ENCODE results near the gene KCNJ1.

The KCNJ1 gene

DNA sequence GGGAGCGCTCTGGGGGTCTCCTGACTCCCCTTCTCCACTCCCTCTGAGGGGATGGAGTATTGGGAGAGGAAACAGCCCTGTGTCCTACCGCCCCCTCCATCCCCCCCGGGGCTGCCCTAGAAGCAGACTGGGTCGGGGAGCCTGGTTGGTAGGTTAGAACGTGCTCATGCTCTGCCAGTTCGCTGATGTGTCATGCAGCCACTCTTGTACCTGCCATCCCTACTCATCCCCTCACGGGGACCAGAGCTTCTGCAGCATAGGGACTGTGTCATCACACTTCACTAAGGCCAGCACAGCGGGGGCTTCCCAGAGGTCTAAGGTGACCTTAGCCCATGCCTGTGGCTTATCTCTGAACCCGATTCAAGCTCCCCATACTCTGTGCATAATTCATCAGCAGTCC lies 4.7 kb downstream of the KCNJ1 start:
- DNase-seq (ENCODE audit: low read depth), result no peak
- no peak overlapping the region for H3K4me3 ChIP-seq (ENCODE audit: low read depth, low read length)
- TF ChIP-seq, protein P1, sequence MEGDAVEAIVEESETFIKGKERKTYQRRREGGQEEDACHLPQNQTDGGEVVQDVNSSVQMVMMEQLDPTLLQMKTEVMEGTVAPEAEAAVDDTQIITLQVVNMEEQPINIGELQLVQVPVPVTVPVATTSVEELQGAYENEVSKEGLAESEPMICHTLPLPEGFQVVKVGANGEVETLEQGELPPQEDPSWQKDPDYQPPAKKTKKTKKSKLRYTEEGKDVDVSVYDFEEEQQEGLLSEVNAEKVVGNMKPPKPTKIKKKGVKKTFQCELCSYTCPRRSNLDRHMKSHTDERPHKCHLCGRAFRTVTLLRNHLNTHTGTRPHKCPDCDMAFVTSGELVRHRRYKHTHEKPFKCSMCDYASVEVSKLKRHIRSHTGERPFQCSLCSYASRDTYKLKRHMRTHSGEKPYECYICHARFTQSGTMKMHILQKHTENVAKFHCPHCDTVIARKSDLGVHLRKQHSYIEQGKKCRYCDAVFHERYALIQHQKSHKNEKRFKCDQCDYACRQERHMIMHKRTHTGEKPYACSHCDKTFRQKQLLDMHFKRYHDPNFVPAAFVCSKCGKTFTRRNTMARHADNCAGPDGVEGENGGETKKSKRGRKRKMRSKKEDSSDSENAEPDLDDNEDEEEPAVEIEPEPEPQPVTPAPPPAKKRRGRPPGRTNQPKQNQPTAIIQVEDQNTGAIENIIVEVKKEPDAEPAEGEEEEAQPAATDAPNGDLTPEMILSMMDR (IDR thresholded peaks at IDR 0.05; ENCODE audit: low read depth, low read length, missing control alignments), result no peak

- DNase-seq (ENCODE audit: low read depth), result no peak
- TF ChIP-seq, protein P1 (IDR thresholded peaks at IDR 0.05; ENCODE audit: low read depth, low read length, missing control alignments), result no peak
- H3K4me3 ChIP-seq (ENCODE audit: low read depth, low read length), result no peak overlapping the region
Observed at GRCh38 chr11:128860571-128861361, 6.3 kb downstream of the KCNJ1 start.

- DNase-seq (ENCODE audit: low read depth), result peak; percentile 12
- H3K4me3 ChIP-seq (ENCODE audit: low read depth, low read length), result no peak overlapping the region
- TF ChIP-seq, protein P1 (IDR thresholded peaks at IDR 0.05; ENCODE audit: low read depth, low read length, missing control alignments), result peak; percentile 98
Observed at GRCh38 chr11:128859563-128860441, 7.3 kb downstream of the KCNJ1 start.

DNA sequence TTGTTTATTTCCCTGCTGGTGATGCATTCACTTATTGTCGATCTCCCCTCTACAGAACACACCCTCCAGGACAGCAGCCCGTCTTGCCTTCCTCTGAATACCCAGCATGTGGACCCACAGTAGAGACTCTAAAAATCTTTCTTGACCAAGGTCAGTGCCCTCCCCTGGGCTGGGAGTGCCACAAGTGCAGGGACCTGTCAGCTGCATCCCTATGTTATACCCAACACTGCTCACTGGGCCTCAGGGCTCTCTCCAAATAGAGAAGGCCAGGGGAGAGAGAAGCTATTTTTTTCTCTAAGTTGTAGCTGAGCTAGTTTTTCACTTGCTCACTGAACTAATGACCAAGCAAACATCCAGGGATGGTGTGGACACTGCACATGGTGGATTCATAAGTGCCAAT lies 9.8 kb downstream of the KCNJ1 start:
- no peak for DNase-seq (ENCODE audit: low read depth)
- TF ChIP-seq, protein P1 (IDR thresholded peaks at IDR 0.05; ENCODE audit: low read depth, low read length, missing control alignments), result no peak
- no peak overlapping the region for H3K4me3 ChIP-seq (ENCODE audit: low read depth, low read length)

DNA sequence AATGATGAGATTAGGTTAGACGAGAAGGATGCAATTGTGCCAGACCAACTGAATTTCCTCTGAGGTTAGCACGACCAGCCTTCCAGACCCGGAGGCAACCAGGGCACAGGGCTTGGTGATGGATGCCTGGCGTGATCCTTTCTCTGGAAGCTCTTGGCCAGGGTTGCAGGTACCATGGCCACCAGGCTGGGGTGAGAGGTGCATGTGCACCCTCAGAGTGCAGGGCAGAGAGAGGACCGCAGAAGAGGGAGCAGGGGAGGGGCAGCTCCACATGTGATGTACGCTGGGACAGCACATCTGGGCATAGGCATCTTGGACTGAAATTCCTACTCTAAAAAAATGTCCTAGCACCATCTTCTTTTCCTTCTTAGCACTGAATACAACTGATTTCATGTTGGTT lies 10.9 kb downstream of the KCNJ1 start:
- H3K4me3 ChIP-seq (ENCODE audit: low read depth, low read length), result no peak overlapping the region
- TF ChIP-seq, protein P1 (IDR thresholded peaks at IDR 0.05; ENCODE audit: low read depth, low read length, missing control alignments), result no peak
- no peak for DNase-seq (ENCODE audit: low read depth)

- TF ChIP-seq, protein P1 (IDR thresholded peaks at IDR 0.05; ENCODE audit: low read depth, low read length, missing control alignments), result no peak
- DNase-seq (ENCODE audit: low read depth), result no peak
Observed at GRCh38 chr11:128854841-128855240, 12.3 kb downstream of the KCNJ1 start.

More at GRCh38 chr11:128854841-128855240, 12.3 kb downstream of the KCNJ1 start:
- no peak overlapping the region for H3K4me3 ChIP-seq (ENCODE audit: low read depth, low read length)
